Fibroblast of lung (primary cell): ENCODE data around the gene COCH. TPM values are rescaled to one million over a fixed set of nuclear protein-coding genes. Genes with fewer than 3 reads are reported as not detected.

Experiments used
- DNase-seq, 2 donors: peaks; one replicate each; pipeline versions ENCODE4 v3.0.0 to v3.0.0-alpha.2; 2010; ENCODE audit warnings: low read depth in 2 of 2
- H2AFZ ChIP-seq: 2 replicates; pipeline ENCODE4 v1.5.1; 2012; ENCODE audit warnings: low read length, control low read depth, inconsistent platforms
- H3K27ac ChIP-seq: 2 replicates; pipeline ENCODE4 v1.5.1; 2011; ENCODE audit warnings: low read length, control low read depth; ENCODE audit not compliant: insufficient read depth
- H3K27me3 ChIP-seq: 2 replicates; pipeline ENCODE4 v1.5.1; 2011; ENCODE audit warnings: mild to moderate bottlenecking, low read length; ENCODE audit not compliant: control insufficient read depth, insufficient read depth
- H3K36me3 ChIP-seq: 2 replicates; pipeline ENCODE4 v1.5.1; 2011; ENCODE audit warnings: low read length; ENCODE audit not compliant: control insufficient read depth, insufficient read depth
- H3K4me1 ChIP-seq: 2 replicates; pipeline ENCODE4 v1.5.1; 2011; ENCODE audit warnings: low read length; ENCODE audit not compliant: control insufficient read depth, insufficient read depth; ENCODE audit errors: extremely low read depth
- H3K4me2 ChIP-seq: 2 replicates; pipeline ENCODE4 v1.5.1; 2011; ENCODE audit warnings: low read length, control low read depth; ENCODE audit not compliant: insufficient read depth; ENCODE audit errors: extremely low read depth
- H3K4me3 ChIP-seq, 4 experiments: fragments of 200-600 bp in 1 of 4; sonication (generic) in 1 of 4; replicated peaks in 1 of 4; 2 replicates each; pipeline ENCODE4 v1.5.1; 2011 to 2016; ENCODE audit warnings: low read length in 4 of 4, low read depth in 3 of 4, mild to moderate bottlenecking in 3 of 4, control low read depth in 2 of 4, inconsistent platforms in 1 of 4, mixed read lengths in 1 of 4; ENCODE audit not compliant: insufficient read depth in 1 of 4; ENCODE audit errors: control extremely low read depth in 1 of 4
- H3K79me2 ChIP-seq: 2 replicates; pipeline ENCODE4 v1.5.1; 2012; ENCODE audit warnings: mild to moderate bottlenecking, low read length, inconsistent platforms; ENCODE audit not compliant: control insufficient read depth, insufficient read depth
- H3K9ac ChIP-seq: 2 replicates; pipeline ENCODE4 v1.5.1; 2011; ENCODE audit warnings: mild to moderate bottlenecking, low read length, control low read depth; ENCODE audit not compliant: insufficient read depth
- H3K9me3 ChIP-seq: 2 replicates; pipeline ENCODE4 v1.5.1; 2012; ENCODE audit warnings: low read depth, low read length; ENCODE audit not compliant: control insufficient read depth, insufficient read depth
- H4K20me1 ChIP-seq: 2 replicates; pipeline ENCODE4 v1.5.1; 2011; ENCODE audit warnings: low read length; ENCODE audit not compliant: control insufficient read depth, insufficient read depth; ENCODE audit errors: extremely low read depth
- CTCF ChIP-seq, 2 donors: IDR thresholded peaks in 1 of 2; conservative IDR thresholded peaks in 1 of 2; 1 replicate in 1 of 2; 2 replicates in 1 of 2; pipeline ENCODE4 v1.5.1; 2011 to 2012; ENCODE audit warnings: low read length in 2 of 2, control low read depth in 1 of 2, inconsistent platforms in 1 of 2, low read depth in 1 of 2, mild to moderate bottlenecking in 1 of 2
- EZH2 ChIP-seq: IDR thresholded peaks from 2 replicates; pipeline ENCODE4 v1.5.1; 2012; ENCODE audit warnings: low read length, control low read depth, mild to moderate bottlenecking; ENCODE audit errors: missing control alignments
- polyA plus RNA-seq, 2 donors: library from polyadenylated mRNA; depleted of rRNA in 1 of 2; stranded (reverse) in 1 of 2; unstranded in 1 of 2; fragments of >200 nt; gene quantifications; 2 replicates each; pipeline ENCODE4 v1.2.1, GENCODE V29; 2011 to 2012; ENCODE audit warnings: missing spikeins in 1 of 2
- total RNA-seq: library from RNA; depleted of rRNA; stranded (reverse); fragments of >200 nt; gene quantifications from 2 replicates; pipeline ENCODE4 v1.2.1, GENCODE V29; 2014

COCH gene
- total and polyA plus RNA-seq, 2 donors (not counting 1 experiment from before 2014, with no cell fraction given) = 0.33 to 0.72 TPM

DNA sequence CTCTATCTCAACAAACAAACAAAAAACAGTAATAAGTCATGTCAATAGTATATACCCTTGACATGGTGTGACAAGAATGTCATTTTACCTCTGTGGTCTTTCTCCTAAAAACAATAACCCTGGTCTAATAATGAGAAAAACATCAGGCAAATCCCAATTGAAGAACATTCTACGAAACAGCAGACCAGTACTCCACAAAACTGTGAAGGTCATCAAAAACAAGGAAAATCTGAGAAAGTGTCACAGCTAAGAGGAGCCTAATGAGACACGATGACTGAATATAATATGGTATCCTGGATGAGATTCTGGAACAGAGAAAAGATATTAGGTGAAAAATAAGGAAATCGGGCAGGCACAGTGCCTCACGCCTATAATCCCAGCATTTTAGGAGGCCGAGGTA is 5.6 kb upstream of the COCH start:
- Histone ChIP-seq H3K79me2 (no peaks in the 10 kb centered on the region), H3K9ac (no peak overlapping the region), H2AFZ (no peak overlapping the region), H3K9me3 (no peaks in the 10 kb centered on the region), H3K27ac (no peak overlapping the region), H3K36me3 (no peaks in the 10 kb centered on the region), H3K27me3 (peaks cover 6% of the 10 kb centered on the region), H3K4me3 (no peak overlapping the region), H3K4me1 (no peaks in the 10 kb centered on the region), H3K4me2 (no peak overlapping the region), H4K20me1 (no peaks in the 10 kb centered on the region)
- TF ChIP-seq CTCF (conservative IDR thresholded peaks at IDR 0.05 in 1 of 2, IDR thresholded peaks at IDR 0.05 in 1 of 2; ENCODE audit: low read depth in 1 of 2, low read length in 2 of 2) (no peak), EZH2 (no peak)
- DNase-seq = no peak

- Histone ChIP-seq H3K27me3 (peaks cover 13% of the 10 kb centered on the region), H3K4me2 (no peak overlapping the region), H3K9ac (no peak overlapping the region), H3K27ac (no peak overlapping the region), H3K4me3 (no peak overlapping the region), H2AFZ (no peak overlapping the region), H3K4me1 (no peaks in the 10 kb centered on the region), H3K36me3 (no peaks in the 10 kb centered on the region), H4K20me1 (no peaks in the 10 kb centered on the region), H3K79me2 (no peaks in the 10 kb centered on the region), H3K9me3 (no peaks in the 10 kb centered on the region)
- no peak for DNase-seq
- no peak for TF ChIP-seq EZH2
- no peak for TF ChIP-seq CTCF (conservative IDR thresholded peaks at IDR 0.05 in 1 of 2, IDR thresholded peaks at IDR 0.05 in 1 of 2; ENCODE audit: low read depth in 1 of 2, low read length in 2 of 2)
These were observed 4.7 kb upstream of the COCH start for GRCh38 chr14:30869551-30870155.

GRCh38 chr14:30872602-30873001 is 1.8 kb upstream of the COCH start:
- no peak overlapping the region for H3K27ac ChIP-seq
- H4K20me1 ChIP-seq = no peaks in the 10 kb centered on the region
- H3K79me2 ChIP-seq = no peaks in the 10 kb centered on the region
- no peak overlapping the region for H3K4me3 ChIP-seq
- TF ChIP-seq EZH2 = no peak
- no peak for TF ChIP-seq CTCF (conservative IDR thresholded peaks at IDR 0.05 in 1 of 2, IDR thresholded peaks at IDR 0.05 in 1 of 2; ENCODE audit: low read depth in 1 of 2, low read length in 2 of 2)
- no peaks in the 10 kb centered on the region for H3K9me3 ChIP-seq
- no peak overlapping the region for H3K4me2 ChIP-seq
- H3K36me3 ChIP-seq = no peaks in the 10 kb centered on the region
- H3K27me3 ChIP-seq = peaks cover 30% of the 10 kb centered on the region
- no peak for DNase-seq
- H2AFZ ChIP-seq = no peak overlapping the region
- no peak overlapping the region for H3K9ac ChIP-seq
- H3K4me1 ChIP-seq = no peaks in the 10 kb centered on the region
